H1 (cell line): ENCODE measurements around the gene SPI1. TPM values are rescaled to one million over a fixed set of nuclear protein-coding genes. Genes with fewer than 3 reads are reported as not detected.

ENCODE experiments used
- CHD7 ChIP-seq: fragments of 300-600 bp; sonication (generic); IDR thresholded peaks from 2 replicates; pipeline ENCODE4 v1.7.1; 2012; ENCODE audit warnings: low read length, moderate library complexity, mild to moderate bottlenecking, inconsistent platforms; ENCODE audit not compliant: insufficient replicate concordance
- CTBP2 ChIP-seq: IDR thresholded peaks from 2 replicates; pipeline ENCODE4 v1.7.0; 2011; ENCODE audit warnings: borderline replicate concordance, mild to moderate bottlenecking, moderate library complexity, mixed read lengths, low read length; ENCODE audit not compliant: insufficient read depth, insufficient read length
- EP300 ChIP-seq, 2 experiments: IDR thresholded peaks; 1 replicate in 1 of 2; 2 replicates in 1 of 2; pipeline ENCODE4 v1.6.1; 2011 to 2012; ENCODE audit warnings: low read depth in 2 of 2, low read length in 2 of 2, mild to moderate bottlenecking in 2 of 2, borderline replicate concordance in 1 of 2, inconsistent platforms in 1 of 2, moderate library complexity in 1 of 2
- NRF1 ChIP-seq: IDR thresholded peaks from 2 replicates; pipeline ENCODE4 v1.6.1; 2011; ENCODE audit warnings: mild to moderate bottlenecking, low read depth, low read length, improper control_type of control experiment
- RBBP5 ChIP-seq: IDR thresholded peaks from 2 replicates; pipeline ENCODE4 v1.7.1; 2012; ENCODE audit warnings: low read depth, mild to moderate bottlenecking, inconsistent platforms, low read length, moderate library complexity, borderline replicate concordance
- RXRA ChIP-seq: IDR thresholded peaks from 2 replicates; pipeline ENCODE4 v1.6.1; 2011; ENCODE audit warnings: low read depth, mild to moderate bottlenecking, low read length, moderate library complexity; ENCODE audit not compliant: insufficient read depth
- SP2 ChIP-seq: IDR thresholded peaks from 2 replicates; pipeline ENCODE4 v1.6.1; 2012; ENCODE audit warnings: mild to moderate bottlenecking, low read length, inconsistent platforms
- TAF7 ChIP-seq: optimal IDR thresholded peaks from 2 replicates; pipeline ENCODE3; 2011; ENCODE audit warnings: low read depth, mild to moderate bottlenecking, inconsistent platforms, low read length, moderate library complexity, borderline replicate concordance
- ZNF274 ChIP-seq: IDR thresholded peaks from 2 replicates; pipeline ENCODE4 v1.7.0; 2012; ENCODE audit warnings: low read length, borderline replicate concordance; ENCODE audit errors: extremely low read depth
- polyA plus RNA-seq, 7 experiments: library from polyadenylated mRNA; depleted of rRNA in 3 of 7; stranded (reverse) in 5 of 7; unstranded in 2 of 7; fragments of >200 nt in 5 of 7; fragments of 200-250 nt in 2 of 7; gene quantifications; 1 replicate in 5 of 7; 2 replicates in 1 of 7; 4 replicates in 1 of 7; pipeline versions ENCODE4 v1.2.1 to v1.2.3, GENCODE V29; 2011 to 2013; ENCODE audit warnings: missing spikeins in 2 of 7, mixed read lengths in 2 of 7
- total RNA-seq: library from RNA; stranded (reverse); fragmentation: NEBNext Ultra II Directional; extraction: Animal tissue kit (Norgen Biotek cat#: 25700); gene quantifications from 2 replicates; pipeline ENCODE4 v1.2.1, GENCODE V29; 2021

SPI1 gene
- total and polyA plus RNA-seq, 2 of the 8 experiments (the other 6 are each of a cell fraction or from before 2014, with no cell fraction given): 0.12 TPM; not detected in 1

- TF ChIP-seq SP2: no peak
- no peak for TF ChIP-seq CTBP2
- no peak for TF ChIP-seq RBBP5
- TF ChIP-seq RXRA: no peak
- TF ChIP-seq CHD7: no peak
- no peak for TF ChIP-seq ZNF274
- no peak for TF ChIP-seq EP300 (IDR thresholded peaks at IDR 0.05; ENCODE audit: borderline replicate concordance in 1 of 2, low read depth in 2 of 2, low read length in 2 of 2)
- TF ChIP-seq NRF1: no peak
- TF ChIP-seq TAF7: no peak
These were observed 4.2 kb downstream of the SPI1 start (continued) for GRCh38 chr11:47373876-47374719.
